ENCODE results near the gene DHX35.
"Not testable (repeated sequence)": the region's sequence is repeated elsewhere in the genome, so short reads cannot be mapped to it uniquely, and the experiment has no call there.

Gene DHX35

DNA sequence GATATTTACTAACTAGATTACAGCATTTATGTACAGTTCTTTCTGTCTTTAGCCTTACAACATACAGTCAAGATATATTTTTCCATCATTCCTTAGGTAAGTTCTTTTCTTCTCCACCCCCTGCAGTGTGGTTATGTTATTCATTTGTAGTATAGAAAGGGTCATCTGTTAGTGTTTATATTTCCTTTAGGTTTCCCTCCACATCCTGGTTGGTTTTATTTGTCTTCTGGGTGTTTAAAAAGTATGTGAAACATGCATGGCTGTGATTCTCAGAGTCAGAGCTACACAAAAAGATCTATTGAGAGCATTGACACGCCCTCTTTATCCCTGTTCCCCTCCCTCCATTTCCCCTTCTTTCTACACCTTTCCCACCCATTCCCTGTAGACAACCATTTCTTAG, 20.1 kb downstream of the DHX35 start:
- DNase-seq: no peak

GRCh38 chr20:38985060-38985459, 22.9 kb downstream of the DHX35 start:
- no peak for DNase-seq

GRCh38 chr20:38985603-38986170, 23.5 kb downstream of the DHX35 start:
- DNase-seq: no peak

DNA sequence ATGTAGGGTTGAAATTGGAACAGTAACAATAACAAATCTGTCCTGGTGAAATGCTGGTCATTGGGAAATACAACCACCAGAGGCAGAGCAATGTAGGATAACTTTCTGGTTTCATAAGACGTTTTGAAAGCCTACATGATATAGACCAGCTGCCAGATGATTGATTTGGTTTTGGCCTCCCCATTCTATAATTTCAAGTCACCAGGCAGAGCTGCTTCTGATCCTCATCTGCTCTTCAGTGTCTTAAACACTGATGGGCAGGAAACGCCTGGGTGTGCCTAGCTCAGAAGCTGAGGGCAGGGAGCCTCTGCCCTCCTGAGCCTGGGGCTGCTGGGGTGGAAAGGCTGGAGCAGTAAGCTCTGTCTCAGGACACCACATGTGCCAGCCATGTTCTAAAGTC, 24.5 kb downstream of the DHX35 start:
- no peak for DNase-seq

GRCh38 chr20:38987777-38988176, 25.6 kb downstream of the DHX35 start:
- no peak for DNase-seq

DNA sequence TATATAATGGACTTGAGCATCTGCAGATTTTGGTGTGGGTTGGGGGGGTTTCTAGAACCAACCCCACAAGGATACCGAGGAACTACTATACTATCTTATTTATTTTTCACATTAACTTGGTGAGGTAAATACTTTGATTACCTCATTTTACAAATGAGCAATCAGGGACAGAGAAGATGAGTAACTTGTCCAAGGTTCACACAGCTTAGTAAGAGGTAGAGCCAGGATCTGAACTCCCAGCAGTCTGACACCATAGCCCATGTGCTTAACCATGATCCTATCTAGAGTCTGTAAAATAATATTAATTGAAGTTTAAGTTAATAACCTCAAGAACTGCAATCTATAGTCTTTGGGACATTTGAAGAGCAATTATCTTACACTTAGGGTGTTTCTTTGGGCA, 28.6 kb downstream of the DHX35 start:
- DNase-seq: no peak

DNA sequence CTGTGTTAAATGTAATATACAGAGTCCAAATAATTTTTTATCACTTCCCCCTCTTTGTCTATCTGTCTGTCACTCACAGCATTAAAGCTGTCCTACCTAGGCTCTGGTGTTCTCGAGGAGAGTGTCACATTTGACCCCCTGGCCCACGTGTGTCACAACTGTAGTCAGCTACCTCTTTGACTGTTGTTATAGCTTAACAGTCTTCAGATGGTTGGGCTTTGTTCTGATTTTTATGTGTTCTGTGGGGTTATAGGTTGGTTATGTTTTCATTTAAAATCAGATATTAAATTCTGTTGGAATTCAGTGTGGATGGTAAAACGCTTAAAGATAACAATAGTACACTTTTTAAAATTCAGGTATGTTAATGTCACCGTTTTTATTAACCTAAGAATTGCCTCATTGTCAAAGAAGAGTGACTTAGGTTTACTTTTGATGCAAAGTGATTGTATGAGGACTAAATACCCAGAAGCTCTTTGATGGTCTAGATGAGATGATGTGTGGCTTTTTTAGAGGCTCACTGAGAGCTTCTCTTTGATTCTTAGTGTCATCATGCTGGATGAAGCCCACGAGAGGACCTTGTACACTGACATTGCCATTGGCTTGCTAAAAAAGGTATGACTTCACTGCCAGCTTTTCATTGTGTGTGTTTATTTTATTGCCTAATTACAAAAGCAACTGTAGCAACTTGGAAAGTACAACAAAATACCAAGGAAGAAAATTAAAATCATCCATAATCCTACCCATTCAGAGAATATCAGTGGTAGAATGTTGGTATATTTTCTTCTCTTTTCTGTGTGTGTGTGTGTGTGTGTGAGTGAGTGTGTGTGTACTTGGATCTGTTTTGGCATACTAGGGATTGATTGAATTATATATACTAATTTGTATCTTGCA, 29.9 kb downstream of the DHX35 start:
- DNase-seq: no peak

- DNase-seq: no peak
These were observed 33.4 kb downstream of the DHX35 start for GRCh38 chr20:38995536-38996044.

GRCh38 chr20:38996866-38997265, 34.7 kb downstream of the DHX35 start:
- not testable (repeated sequence) for DNase-seq

GRCh38 chr20:38997622-38998021, 35.5 kb downstream of the DHX35 start:
- DNase-seq: peak; percentile 87

DNA sequence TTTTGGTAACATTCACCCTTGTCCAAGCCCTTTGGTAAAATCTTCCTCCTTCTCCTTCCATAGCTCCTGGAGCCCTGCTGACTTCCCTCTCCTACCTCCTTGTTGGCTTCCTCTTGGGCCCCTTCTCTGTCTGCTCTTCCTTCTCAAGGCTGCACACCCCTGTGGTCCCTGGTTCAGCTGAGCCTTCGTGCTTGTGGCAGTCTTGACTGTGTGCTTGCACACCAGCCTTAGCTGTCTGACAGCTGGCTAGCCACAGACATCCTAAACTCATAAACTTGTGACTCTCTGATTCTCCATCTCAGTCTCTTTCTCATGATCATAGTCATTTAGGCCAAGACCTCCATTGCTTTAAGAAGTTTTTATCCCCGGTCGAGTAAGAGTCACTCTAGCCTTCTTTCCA, 37.1 kb downstream of the DHX35 start:
- no peak for DNase-seq

DNA sequence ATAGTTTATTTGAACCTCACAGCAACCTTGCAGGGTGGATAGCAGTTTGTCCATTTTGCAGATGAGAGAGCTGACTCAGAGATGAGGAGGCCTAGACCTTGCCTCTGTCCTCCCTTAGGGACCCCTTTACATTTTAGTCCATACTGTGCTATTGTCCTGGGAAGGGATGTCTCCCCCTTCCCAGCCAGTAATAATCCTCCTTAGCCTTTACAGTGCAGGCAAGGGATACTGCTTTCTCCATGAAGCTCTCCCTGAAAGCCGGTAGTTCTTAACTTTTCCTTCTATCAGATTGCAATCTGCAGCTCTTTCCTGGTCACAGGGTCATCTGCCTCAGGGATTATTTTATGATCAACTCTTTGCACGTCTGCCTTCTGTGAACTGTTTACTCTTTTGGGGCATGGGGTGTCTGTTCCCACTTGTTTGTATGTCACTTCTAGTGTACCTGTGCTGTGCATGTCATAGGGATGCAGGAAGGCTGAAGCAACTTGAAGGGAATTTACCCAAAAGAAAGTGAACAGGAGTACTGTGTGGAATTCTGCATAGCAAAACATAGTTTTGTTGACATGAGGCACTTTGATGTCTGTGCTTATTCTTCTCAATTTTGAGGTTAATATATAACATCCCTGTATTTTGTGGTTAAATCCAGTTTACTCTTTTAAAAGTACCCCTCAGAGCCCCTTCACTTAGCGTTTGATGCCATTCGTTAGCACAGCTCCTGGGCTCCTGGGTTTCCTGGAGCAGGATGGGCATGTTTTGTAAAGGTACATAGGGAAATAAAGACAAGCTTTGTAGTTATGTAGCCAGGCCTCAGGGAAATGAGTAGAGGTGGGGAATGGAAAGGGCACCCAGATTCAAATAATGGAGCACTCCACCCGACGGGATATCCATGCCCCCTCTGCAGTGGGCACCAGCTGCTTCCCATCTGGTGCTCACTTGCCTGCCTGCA, 38.1 kb downstream of the DHX35 start:
- no peak for DNase-seq

- DNase-seq: no peak
These were observed 42.4 kb downstream of the DHX35 start for GRCh38 chr20:39004508-39004907.

- no peak for DNase-seq
These were observed 47.2 kb downstream of the DHX35 start for GRCh38 chr20:39009348-39009747.

GRCh38 chr20:39010496-39010895, 48.4 kb downstream of the DHX35 start:
- no peak for DNase-seq

DNA sequence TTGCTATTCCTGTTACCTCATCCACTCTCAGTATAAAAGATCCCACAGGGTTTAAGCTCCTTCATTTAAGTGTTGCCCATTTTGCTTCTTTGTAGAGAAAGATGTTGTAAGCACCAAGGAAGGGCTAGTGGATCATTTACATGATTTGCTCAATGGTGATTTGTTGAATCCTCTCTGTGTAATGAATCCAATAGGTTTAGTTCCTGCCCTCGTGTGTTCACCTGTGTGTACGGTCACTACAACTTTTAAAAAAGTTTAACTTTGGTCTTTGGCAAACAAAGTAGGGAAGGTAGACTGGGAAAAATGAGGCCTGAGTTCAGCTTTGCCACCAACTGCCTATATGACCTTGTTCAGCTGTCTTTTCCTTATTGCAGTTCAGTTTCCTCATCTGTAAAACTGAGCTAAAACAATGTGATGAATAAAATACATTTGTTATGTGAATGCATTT, 51.5 kb downstream of the DHX35 start:
- no peak for DNase-seq

GRCh38 chr20:39016041-39016440, 53.9 kb downstream of the DHX35 start:
- DNase-seq: no peak

DNA sequence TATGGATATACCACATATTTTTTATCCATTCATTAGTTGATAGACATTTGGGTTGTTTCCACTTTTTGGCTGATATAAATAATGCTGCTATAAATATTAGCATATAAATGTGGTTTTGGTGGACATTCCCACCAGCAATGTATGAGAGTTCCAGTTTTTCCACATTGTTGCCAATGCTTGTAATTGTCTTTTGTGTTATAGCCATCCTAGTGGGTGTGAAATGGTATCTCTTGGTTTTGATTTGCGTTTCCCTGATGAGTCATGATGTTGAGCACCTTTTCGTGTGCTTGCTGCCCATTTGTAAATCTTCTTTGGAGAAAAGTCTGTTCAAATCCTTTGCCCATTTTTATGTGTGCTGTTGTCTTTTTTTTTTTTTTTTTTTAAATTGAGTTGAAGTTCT, 54.4 kb downstream of the DHX35 start:
- DNase-seq: no peak

- no peak for DNase-seq
These were observed 56.9 kb downstream of the DHX35 start for GRCh38 chr20:39019027-39019426.

GRCh38 chr20:39019805-39020325, 57.7 kb downstream of the DHX35 start:
- no peak for DNase-seq

DNA sequence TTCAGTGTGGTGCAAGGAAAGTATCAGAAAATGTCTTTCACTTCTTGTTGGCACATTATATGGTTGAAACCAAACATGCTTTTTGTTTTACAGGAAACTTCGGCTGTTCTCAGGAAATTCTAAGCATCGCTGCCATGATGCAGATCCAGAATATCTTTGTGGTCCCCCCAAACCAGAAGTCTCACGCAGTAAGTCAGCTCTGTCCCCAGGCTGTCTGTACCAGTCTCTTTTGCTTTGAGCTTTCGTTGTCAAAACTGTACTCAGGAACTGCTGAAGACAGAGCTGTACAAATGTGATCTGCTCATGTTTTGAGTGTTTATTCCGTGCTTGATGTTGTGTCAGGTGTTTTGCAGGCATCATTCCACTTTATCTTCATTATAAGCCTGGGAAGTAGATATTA, 59.6 kb downstream of the DHX35 start:
- DNase-seq: no peak

DNA sequence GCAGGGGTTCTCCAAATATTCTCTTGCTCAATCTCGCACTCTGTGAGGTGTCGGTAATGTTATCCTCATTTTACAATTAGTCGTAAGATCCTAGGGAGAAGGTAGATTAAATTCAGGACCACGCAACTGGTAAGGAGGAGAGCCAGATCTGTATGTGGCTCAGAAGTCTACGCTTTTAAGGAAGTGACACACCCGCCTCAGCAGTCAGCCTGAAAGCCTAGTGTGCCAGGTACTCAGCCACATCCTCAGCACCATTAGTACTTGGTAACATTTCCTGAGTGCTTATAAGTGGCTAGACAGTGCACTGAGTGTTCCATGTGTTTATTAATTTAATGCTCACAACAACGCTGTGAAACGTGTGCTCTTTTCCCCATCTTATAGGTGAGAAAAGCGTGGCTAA, 63.7 kb downstream of the DHX35 start:
- DNase-seq: no peak

DNA sequence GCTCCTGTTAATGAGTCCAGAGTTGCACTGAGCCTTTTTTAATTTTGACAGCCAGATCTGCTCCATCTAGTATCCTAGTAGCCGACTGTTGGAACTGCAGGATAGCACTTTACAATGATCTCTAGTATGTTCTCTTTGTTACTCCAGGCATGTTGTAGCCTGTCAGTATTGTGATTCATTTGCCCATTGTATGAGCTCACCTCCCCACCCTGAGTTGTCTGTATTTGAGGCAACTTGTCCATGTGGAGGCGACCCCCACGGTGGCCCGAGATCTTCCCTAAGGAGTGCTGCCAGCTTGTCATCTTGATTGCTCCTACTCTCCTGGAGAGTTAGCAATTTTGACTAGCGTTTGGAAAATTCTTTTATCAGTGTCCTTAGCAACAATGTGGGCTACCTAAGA, 67.2 kb downstream of the DHX35 start:
- DNase-seq: no peak

Data from activated CD8-positive, alpha-beta memory T cell treated with anti-CD3 and anti-CD28 coated beads for 24 hours (primary cell).